ENCODE measurements around the gene MCTP1.

Gene MCTP1

GRCh38 chr5:95151694-95152093 is 133.2 kb downstream of the MCTP1 start:
- TF ChIP-seq TAF1 (IDR thresholded peaks at IDR 0.05; ENCODE audit: low read depth) = no peak
- TF ChIP-seq EGR1 (IDR thresholded peaks at IDR 0.05) = no peak
- no peak for TF ChIP-seq CEBPB (IDR thresholded peaks at IDR 0.05)
- no peak for TF ChIP-seq TCF12 (IDR thresholded peaks at IDR 0.05; ENCODE audit: low read depth)
- no peak for TF ChIP-seq RAD21 (IDR thresholded peaks at IDR 0.05; ENCODE audit: low read depth)
- no peak for TF ChIP-seq USF1 (IDR thresholded peaks at IDR 0.05)
- no peak for TF ChIP-seq CREB1 (IDR thresholded peaks at IDR 0.05; ENCODE audit: low read depth)
- no peak for TF ChIP-seq REST (IDR thresholded peaks at IDR 0.05; ENCODE audit: low read depth)

- TF ChIP-seq TEAD4 (IDR thresholded peaks at IDR 0.05) = no peak
- TF ChIP-seq REST (IDR thresholded peaks at IDR 0.05; ENCODE audit: low read depth) = no peak
- no peak for TF ChIP-seq MAX (IDR thresholded peaks at IDR 0.05)
- no peak for TF ChIP-seq ZBTB7A (IDR thresholded peaks at IDR 0.05; ENCODE audit: low read depth)
- no peak for TF ChIP-seq RAD21 (IDR thresholded peaks at IDR 0.05; ENCODE audit: low read depth)
- no peak for TF ChIP-seq FOXM1 (IDR thresholded peaks at IDR 0.05; ENCODE audit: borderline replicate concordance, low read depth)
- no peak for TF ChIP-seq TCF12 (IDR thresholded peaks at IDR 0.05; ENCODE audit: low read depth)
- TF ChIP-seq TAF1 (IDR thresholded peaks at IDR 0.05; ENCODE audit: low read depth) = no peak
- no peak for TF ChIP-seq USF1 (IDR thresholded peaks at IDR 0.05)
- no peak for TF ChIP-seq YY1 (IDR thresholded peaks at IDR 0.05; ENCODE audit: low read depth)
- TF ChIP-seq CEBPB (IDR thresholded peaks at IDR 0.05) = no peak
- TF ChIP-seq NFIC (IDR thresholded peaks at IDR 0.05) = no peak
- no peak for TF ChIP-seq EP300 (IDR thresholded peaks at IDR 0.05; ENCODE audit: borderline replicate concordance)
- TF ChIP-seq EGR1 (IDR thresholded peaks at IDR 0.05) = no peak
- TF ChIP-seq CREB1 (IDR thresholded peaks at IDR 0.05; ENCODE audit: low read depth) = no peak
Observed at GRCh38 chr5:95149387-95149786, 135.5 kb downstream of the MCTP1 start.

GRCh38 chr5:95148453-95148852 is 136.4 kb downstream of the MCTP1 start:
- TF ChIP-seq YY1 (IDR thresholded peaks at IDR 0.05; ENCODE audit: low read depth) (no peak), CREB1 (IDR thresholded peaks at IDR 0.05; ENCODE audit: low read depth) (no peak), RAD21 (IDR thresholded peaks at IDR 0.05; ENCODE audit: low read depth) (no peak), EP300 (IDR thresholded peaks at IDR 0.05; ENCODE audit: borderline replicate concordance) (no peak), TEAD4 (IDR thresholded peaks at IDR 0.05) (no peak), EGR1 (IDR thresholded peaks at IDR 0.05) (no peak)

GRCh38 chr5:95142145-95142544 is 142.7 kb downstream of the MCTP1 start:
- no peak for TF ChIP-seq CEBPB (IDR thresholded peaks at IDR 0.05)
- TF ChIP-seq TEAD4 (IDR thresholded peaks at IDR 0.05) = no peak
- TF ChIP-seq USF1 (IDR thresholded peaks at IDR 0.05) = no peak
- no peak for TF ChIP-seq ZBTB7A (IDR thresholded peaks at IDR 0.05; ENCODE audit: low read depth)

GRCh38 chr5:95141141-95141540 is 143.8 kb downstream of the MCTP1 start:
- TF ChIP-seq EP300 (IDR thresholded peaks at IDR 0.05; ENCODE audit: borderline replicate concordance) = no peak
- no peak for TF ChIP-seq USF1 (IDR thresholded peaks at IDR 0.05)
- no peak for TF ChIP-seq EGR1 (IDR thresholded peaks at IDR 0.05)
- no peak for TF ChIP-seq ZBTB7A (IDR thresholded peaks at IDR 0.05; ENCODE audit: low read depth)
- TF ChIP-seq TCF12 (IDR thresholded peaks at IDR 0.05; ENCODE audit: low read depth) = no peak
- no peak for TF ChIP-seq MAX (IDR thresholded peaks at IDR 0.05)
- no peak for TF ChIP-seq YY1 (IDR thresholded peaks at IDR 0.05; ENCODE audit: low read depth)
- TF ChIP-seq CREB1 (IDR thresholded peaks at IDR 0.05; ENCODE audit: low read depth) = no peak
- no peak for TF ChIP-seq NFIC (IDR thresholded peaks at IDR 0.05)
- TF ChIP-seq TEAD4 (IDR thresholded peaks at IDR 0.05) = no peak
- TF ChIP-seq FOXM1 (IDR thresholded peaks at IDR 0.05; ENCODE audit: borderline replicate concordance, low read depth) = no peak

- TF ChIP-seq EP300 (IDR thresholded peaks at IDR 0.05; ENCODE audit: borderline replicate concordance) (no peak), TCF12 (IDR thresholded peaks at IDR 0.05; ENCODE audit: low read depth) (no peak), NFIC (IDR thresholded peaks at IDR 0.05) (no peak), TAF1 (IDR thresholded peaks at IDR 0.05; ENCODE audit: low read depth) (no peak)
Observed at GRCh38 chr5:95134326-95134725, 150.6 kb downstream of the MCTP1 start.
